GM12892 (cell line): ENCODE measurements around the gene CEP120.
"Not testable (repeated sequence)": the region's sequence is repeated elsewhere in the genome, so short reads cannot be mapped to it uniquely, and the experiment has no call there.

Experiments used
- POLR2A ChIP-seq: IDR thresholded peaks from 2 replicates; pipeline ENCODE4 v1.6.1; 2011; ENCODE audit warnings: low read depth, low read length, control low read depth
- TAF1 ChIP-seq: IDR thresholded peaks from 2 replicates; pipeline ENCODE4 v1.6.1; 2011; ENCODE audit warnings: low read depth, mild to moderate bottlenecking, control low read depth, low read length, borderline replicate concordance

DNA sequence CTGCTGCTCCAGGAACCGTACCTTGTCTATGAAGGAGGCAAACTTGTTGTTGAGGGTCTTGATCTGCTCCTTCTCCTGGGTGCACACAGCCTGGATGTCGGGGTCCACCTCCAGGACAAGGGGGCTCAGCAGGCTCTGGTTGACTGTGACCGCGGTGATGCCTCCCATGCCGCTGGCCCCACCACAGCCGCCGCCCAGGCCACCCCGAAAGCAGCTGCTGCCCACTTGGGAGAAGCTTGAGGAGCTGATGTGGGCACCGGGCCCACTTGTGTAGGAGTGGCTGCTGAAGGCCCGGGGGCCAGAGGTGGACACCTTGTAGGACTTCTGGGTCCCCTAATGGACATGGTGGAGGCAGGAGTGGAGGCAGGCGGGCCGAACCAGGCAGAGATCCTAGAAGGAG, 21.2 kb downstream of the CEP120 start:
- not testable (repeated sequence) for TF ChIP-seq POLR2A, TAF1
